ENCODE results near the gene RAPGEF6.

RAPGEF6 gene

GRCh38 chr5:131575660-131576227 is 59.3 kb downstream of the RAPGEF6 start:
- Histone ChIP-seq H3K4me1 (ENCODE audit: control insufficient read depth, insufficient read depth, low read length) (no peaks in the 10 kb centered on the region), H3K36me3 (ENCODE audit: insufficient read depth, low read length) (no peaks in the 10 kb centered on the region), H3K27me3 (ENCODE audit: control insufficient read depth, insufficient read depth, low read length) (no peaks in the 10 kb centered on the region), H3K4me2 (ENCODE audit: low read length) (no peak overlapping the region), H3K9me3 (replicated peaks; ENCODE audit: low read length) (no peaks in the 10 kb centered on the region), H3K4me3 (ENCODE audit: low read length) (no peak overlapping the region), H3K9ac (ENCODE audit: low read depth, low read length) (no peak overlapping the region)

GRCh38 chr5:131571669-131572168 is 63.3 kb downstream of the RAPGEF6 start:
- Histone ChIP-seq H3K9ac (ENCODE audit: low read depth, low read length) (no peak overlapping the region), H3K4me1 (ENCODE audit: control insufficient read depth, insufficient read depth, low read length) (no peaks in the 10 kb centered on the region), H3K27me3 (ENCODE audit: control insufficient read depth, insufficient read depth, low read length) (no peaks in the 10 kb centered on the region), H3K4me2 (ENCODE audit: low read length) (no peak overlapping the region), H3K36me3 (ENCODE audit: insufficient read depth, low read length) (no peaks in the 10 kb centered on the region), H3K9me3 (replicated peaks; ENCODE audit: low read length) (no peaks in the 10 kb centered on the region), H3K4me3 (ENCODE audit: low read length) (no peak overlapping the region)

GRCh38 chr5:131570757-131571156 is 64.3 kb downstream of the RAPGEF6 start:
- Histone ChIP-seq H3K9ac (ENCODE audit: low read depth, low read length) (no peak overlapping the region), H3K4me2 (ENCODE audit: low read length) (no peak overlapping the region), H3K27me3 (ENCODE audit: control insufficient read depth, insufficient read depth, low read length) (no peaks in the 10 kb centered on the region), H3K4me1 (ENCODE audit: control insufficient read depth, insufficient read depth, low read length) (no peaks in the 10 kb centered on the region), H3K4me3 (ENCODE audit: low read length) (no peak overlapping the region), H3K36me3 (ENCODE audit: insufficient read depth, low read length) (no peaks in the 10 kb centered on the region), H3K9me3 (replicated peaks; ENCODE audit: low read length) (no peaks in the 10 kb centered on the region)

DNA sequence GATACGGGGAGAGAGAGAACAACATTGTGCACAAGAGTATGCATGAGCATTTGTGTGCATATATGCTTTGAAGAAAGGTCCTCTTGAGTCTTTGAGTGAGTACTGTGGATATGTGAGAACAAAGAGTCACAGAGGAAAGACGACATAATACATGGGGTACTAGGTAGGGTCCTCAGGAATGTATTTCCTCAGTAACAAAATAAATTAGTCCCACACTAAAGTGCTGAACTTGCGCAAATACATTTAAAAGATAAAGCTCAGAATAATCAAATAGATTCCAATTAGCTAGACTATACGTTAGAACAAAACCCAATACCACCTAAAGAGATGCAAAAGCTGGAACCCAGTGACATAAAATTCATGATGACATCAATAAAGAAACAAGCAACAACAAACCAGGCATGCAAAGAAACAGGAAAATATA is 70.8 kb downstream of the RAPGEF6 start:
- Histone ChIP-seq H3K4me1 (ENCODE audit: control insufficient read depth, insufficient read depth, low read length) (no peaks in the 10 kb centered on the region), H3K9ac (ENCODE audit: low read depth, low read length) (no peak overlapping the region), H3K4me2 (ENCODE audit: low read length) (no peak overlapping the region), H3K4me3 (ENCODE audit: low read length) (no peak overlapping the region), H3K27me3 (ENCODE audit: control insufficient read depth, insufficient read depth, low read length) (no peaks in the 10 kb centered on the region), H3K9me3 (replicated peaks; ENCODE audit: low read length) (no peaks in the 10 kb centered on the region), H3K36me3 (ENCODE audit: insufficient read depth, low read length) (no peaks in the 10 kb centered on the region)

- H3K4me3 ChIP-seq (ENCODE audit: low read length) = no peak overlapping the region
- H3K36me3 ChIP-seq (ENCODE audit: insufficient read depth, low read length) = no peaks in the 10 kb centered on the region
- H3K4me1 ChIP-seq (ENCODE audit: control insufficient read depth, insufficient read depth, low read length) = no peaks in the 10 kb centered on the region
- no peaks in the 10 kb centered on the region for H3K27me3 ChIP-seq (ENCODE audit: control insufficient read depth, insufficient read depth, low read length)
- H3K9me3 ChIP-seq (replicated peaks; ENCODE audit: low read length) = no peaks in the 10 kb centered on the region
- no peak overlapping the region for H3K4me2 ChIP-seq (ENCODE audit: low read length)
- no peak overlapping the region for H3K9ac ChIP-seq (ENCODE audit: low read depth, low read length)
Observed at GRCh38 chr5:131563434-131564228, 71.4 kb downstream of the RAPGEF6 start.

DNA sequence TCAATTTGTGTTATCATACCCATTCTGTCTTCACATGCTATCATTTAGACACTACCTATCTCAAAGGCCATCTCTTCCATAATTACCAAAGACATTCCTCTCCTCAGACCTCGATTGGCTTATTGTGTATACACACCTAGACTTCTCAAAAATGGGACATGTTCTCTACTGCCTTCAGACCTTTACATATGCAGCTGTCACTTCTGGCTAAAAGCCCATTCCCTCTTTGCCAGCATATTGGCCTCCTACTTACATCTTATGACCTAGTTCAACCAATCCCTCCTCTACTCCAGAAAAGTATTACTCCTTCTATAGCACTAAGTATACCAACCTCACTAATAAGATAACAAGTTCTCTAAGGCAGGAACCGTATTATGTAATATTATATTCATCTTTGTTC is 84.4 kb downstream of the RAPGEF6 start:
- H3K9me3 ChIP-seq (replicated peaks; ENCODE audit: low read length) = no peaks in the 10 kb centered on the region
- H3K9ac ChIP-seq (ENCODE audit: low read depth, low read length) = no peak overlapping the region
- peaks cover 13% of the 10 kb centered on the region for H3K4me1 ChIP-seq (ENCODE audit: control insufficient read depth, insufficient read depth, low read length)

GRCh38 chr5:131548176-131548575 is 86.9 kb downstream of the RAPGEF6 start:
- no peaks in the 10 kb centered on the region for H3K9me3 ChIP-seq (replicated peaks; ENCODE audit: low read length)
- no peak overlapping the region for H3K9ac ChIP-seq (ENCODE audit: low read depth, low read length)
- H3K27me3 ChIP-seq (ENCODE audit: control insufficient read depth, insufficient read depth, low read length) = no peaks in the 10 kb centered on the region
- H3K4me1 ChIP-seq (ENCODE audit: control insufficient read depth, insufficient read depth, low read length) = peaks cover 16% of the 10 kb centered on the region
- no peaks in the 10 kb centered on the region for H3K36me3 ChIP-seq (ENCODE audit: insufficient read depth, low read length)
- no peak overlapping the region for H3K4me2 ChIP-seq (ENCODE audit: low read length)
- no peak overlapping the region for H3K4me3 ChIP-seq (ENCODE audit: low read length)

More for the DNA sequence above, 84.4 kb downstream of the RAPGEF6 start:
- H3K4me2 ChIP-seq (ENCODE audit: low read length) = no peak overlapping the region
- H3K27me3 ChIP-seq (ENCODE audit: control insufficient read depth, insufficient read depth, low read length) = no peaks in the 10 kb centered on the region
- no peak overlapping the region for H3K4me3 ChIP-seq (ENCODE audit: low read length)
- no peaks in the 10 kb centered on the region for H3K36me3 ChIP-seq (ENCODE audit: insufficient read depth, low read length)

DNA sequence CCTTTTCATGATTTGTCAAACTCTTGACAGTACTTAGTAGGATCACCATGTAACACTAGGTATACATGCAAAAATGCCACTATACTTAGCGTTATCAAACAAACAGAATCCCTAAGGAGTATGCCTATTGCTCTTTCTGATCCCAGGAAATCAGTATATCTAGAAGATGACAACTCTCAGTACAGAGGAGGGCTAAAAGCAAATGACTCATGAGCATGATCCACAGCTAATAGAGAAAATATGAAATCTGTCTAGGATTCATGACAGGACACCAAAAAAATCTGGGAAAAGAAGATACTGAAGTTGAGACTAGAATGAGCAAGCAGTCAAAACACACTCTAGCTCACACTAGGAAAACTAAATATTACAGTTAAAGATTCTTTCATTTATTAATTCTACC is 89.2 kb downstream of the RAPGEF6 start:
- Histone ChIP-seq H3K27me3 (ENCODE audit: control insufficient read depth, insufficient read depth, low read length) (no peaks in the 10 kb centered on the region), H3K4me2 (ENCODE audit: low read length) (no peak overlapping the region), H3K36me3 (ENCODE audit: insufficient read depth, low read length) (no peaks in the 10 kb centered on the region), H3K4me1 (ENCODE audit: control insufficient read depth, insufficient read depth, low read length) (peaks cover 20% of the 10 kb centered on the region), H3K9me3 (replicated peaks; ENCODE audit: low read length) (no peaks in the 10 kb centered on the region), H3K9ac (ENCODE audit: low read depth, low read length) (no peak overlapping the region), H3K4me3 (ENCODE audit: low read length) (no peak overlapping the region)

GRCh38 chr5:131542723-131543122 is 92.3 kb downstream of the RAPGEF6 start:
- Histone ChIP-seq H3K9ac (ENCODE audit: low read depth, low read length) (no peak overlapping the region), H3K9me3 (replicated peaks; ENCODE audit: low read length) (no peaks in the 10 kb centered on the region), H3K27me3 (ENCODE audit: control insufficient read depth, insufficient read depth, low read length) (no peaks in the 10 kb centered on the region), H3K4me1 (ENCODE audit: control insufficient read depth, insufficient read depth, low read length) (peaks cover 29% of the 10 kb centered on the region), H3K36me3 (ENCODE audit: insufficient read depth, low read length) (no peaks in the 10 kb centered on the region), H3K4me2 (ENCODE audit: low read length) (no peak overlapping the region), H3K4me3 (ENCODE audit: low read length) (no peak overlapping the region)

DNA sequence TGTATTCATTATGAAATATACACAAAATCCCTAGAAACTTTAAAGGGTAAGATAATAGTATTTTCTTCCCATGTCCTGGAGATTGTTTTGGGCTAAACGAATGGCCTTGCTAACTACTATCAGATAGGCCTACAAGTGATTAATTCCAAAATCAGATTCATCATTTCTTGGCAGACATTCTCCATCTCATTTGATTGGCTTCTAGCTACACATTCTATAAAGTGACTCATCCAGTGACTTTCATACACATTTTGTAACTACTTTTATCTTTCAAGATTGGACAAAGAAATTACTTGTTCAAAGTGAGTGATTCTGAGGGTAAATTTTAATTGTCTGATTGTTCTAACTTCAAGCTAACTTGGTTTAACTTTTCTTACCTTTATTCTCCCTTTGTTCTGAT is 93.3 kb downstream of the RAPGEF6 start:
- peaks cover 32% of the 10 kb centered on the region for H3K4me1 ChIP-seq (ENCODE audit: control insufficient read depth, insufficient read depth, low read length)
- no peaks in the 10 kb centered on the region for H3K27me3 ChIP-seq (ENCODE audit: control insufficient read depth, insufficient read depth, low read length)
- H3K9me3 ChIP-seq (replicated peaks; ENCODE audit: low read length) = no peaks in the 10 kb centered on the region
- no peak overlapping the region for H3K9ac ChIP-seq (ENCODE audit: low read depth, low read length)
- no peak overlapping the region for H3K4me2 ChIP-seq (ENCODE audit: low read length)
- H3K36me3 ChIP-seq (ENCODE audit: insufficient read depth, low read length) = no peaks in the 10 kb centered on the region
- H3K4me3 ChIP-seq (ENCODE audit: low read length) = no peak overlapping the region

DNA sequence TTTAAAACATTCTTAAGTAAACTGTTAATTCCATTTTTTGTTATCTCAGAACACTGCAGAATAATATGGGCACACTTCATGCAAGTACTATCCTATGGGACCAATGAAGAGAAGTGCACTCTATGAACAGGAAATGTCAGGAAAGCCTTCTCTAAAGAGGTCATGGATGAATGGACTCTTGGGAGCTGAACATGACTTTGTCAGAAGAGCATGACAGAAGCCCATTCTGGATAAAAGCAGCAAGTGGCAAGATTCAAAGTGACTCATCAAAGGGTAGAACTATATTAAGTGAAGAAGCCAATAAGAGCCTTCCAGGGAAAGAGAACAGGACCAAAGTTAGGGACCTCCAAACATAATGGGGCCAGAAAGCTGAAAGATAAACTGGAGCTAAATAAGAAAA is 94.0 kb downstream of the RAPGEF6 start:
- no peaks in the 10 kb centered on the region for H3K36me3 ChIP-seq (ENCODE audit: insufficient read depth, low read length)
- no peak overlapping the region for H3K4me3 ChIP-seq (ENCODE audit: low read length)
- H3K27me3 ChIP-seq (ENCODE audit: control insufficient read depth, insufficient read depth, low read length) = no peaks in the 10 kb centered on the region
- peaks cover 32% of the 10 kb centered on the region for H3K4me1 ChIP-seq (ENCODE audit: control insufficient read depth, insufficient read depth, low read length)
- no peaks in the 10 kb centered on the region for H3K9me3 ChIP-seq (replicated peaks; ENCODE audit: low read length)
- no peak overlapping the region for H3K9ac ChIP-seq (ENCODE audit: low read depth, low read length)
- H3K4me2 ChIP-seq (ENCODE audit: low read length) = no peak overlapping the region

GRCh38 chr5:131539251-131539650 is 95.8 kb downstream of the RAPGEF6 start:
- H3K27me3 ChIP-seq (ENCODE audit: control insufficient read depth, insufficient read depth, low read length) = no peaks in the 10 kb centered on the region
- H3K4me1 ChIP-seq (ENCODE audit: control insufficient read depth, insufficient read depth, low read length) = peaks cover 25% of the 10 kb centered on the region
- H3K4me2 ChIP-seq (ENCODE audit: low read length) = no peak overlapping the region
- no peak overlapping the region for H3K9ac ChIP-seq (ENCODE audit: low read depth, low read length)
- H3K4me3 ChIP-seq (ENCODE audit: low read length) = no peak overlapping the region
- no peaks in the 10 kb centered on the region for H3K9me3 ChIP-seq (replicated peaks; ENCODE audit: low read length)
- no peaks in the 10 kb centered on the region for H3K36me3 ChIP-seq (ENCODE audit: insufficient read depth, low read length)
